K562 (cell line): ENCODE measurements around the gene GPRASP3. TPM values are rescaled to one million over a fixed set of nuclear protein-coding genes. Genes with fewer than 3 reads are reported as not detected.
A peak's percentile ranks its signal among the peaks of the same experiment; 100 is the strongest.

Experiments
- AFF1 ChIP-seq, 2 experiments: fragments of 450-650 bp; IDR thresholded peaks; 2 replicates each; pipeline ENCODE4 v1.6.1; 2018; ENCODE audit warnings: mild to moderate bottlenecking in 2 of 2, low read depth in 1 of 2; ENCODE audit not compliant: partially characterized antibody in 2 of 2
- ATF7 ChIP-seq: fragments of 450-650 bp; IDR thresholded peaks from 2 replicates; pipeline ENCODE4 v1.7.1; 2014; ENCODE audit warnings: mild to moderate bottlenecking, moderate library complexity
- C11orf30 ChIP-seq: fragments of 450-650 bp; IDR thresholded peaks from 2 replicates; pipeline ENCODE4 v1.6.1; 2016; ENCODE audit warnings: low read depth, mild to moderate bottlenecking
- CBX2 ChIP-seq: fragments of 200-600 bp; sonication (generic); IDR thresholded peaks from one replicate; pipeline ENCODE4 v1.6.1; 2012; ENCODE audit warnings: mild to moderate bottlenecking, low read length, inconsistent platforms; ENCODE audit not compliant: insufficient read depth, poor library complexity, severe bottlenecking
- FOXJ2 ChIP-seq: fragments of 200-800 bp; sonication (Bioruptor generic); IDR thresholded peaks from 2 replicates; pipeline ENCODE4 v1.6.1; 2016; ENCODE audit warnings: missing genetic modification characterization, missing compliant biosample characterization
- GMEB1 ChIP-seq: fragments of 250-450 bp; sonication (Bioruptor Pico); IDR thresholded peaks from 2 replicates; pipeline ENCODE4 v1.4.0; 2020; ENCODE audit warnings: mild to moderate bottlenecking
- MAFF ChIP-seq: IDR thresholded peaks from 2 replicates; pipeline ENCODE4 v1.6.1; 2012; ENCODE audit warnings: low read length, improper control_type of control experiment
- MAFK ChIP-seq: IDR thresholded peaks from 2 replicates; pipeline ENCODE4 v1.6.1; 2011; ENCODE audit warnings: low read length, improper control_type of control experiment
- MECOM ChIP-seq: fragments of 250-450 bp; sonication (Bioruptor Pico); IDR thresholded peaks from 2 replicates; pipeline ENCODE4 v1.8.0; 2022; ENCODE audit warnings: inconsistent platforms
- MTA1 ChIP-seq: fragments of 450-650 bp; IDR thresholded peaks from 2 replicates; pipeline ENCODE4 v1.6.1; 2017; ENCODE audit warnings: borderline replicate concordance
- NFE2 ChIP-seq: IDR thresholded peaks from 2 replicates; pipeline ENCODE4 v1.6.1; 2014; ENCODE audit warnings: antibody characterized with exemption, low read depth
- NFRKB ChIP-seq: fragments of 450-650 bp; IDR thresholded peaks from 2 replicates; pipeline ENCODE4 v1.6.1; 2016; ENCODE audit warnings: low read depth
- OTX1 ChIP-seq: fragments of 450-650 bp; formaldehyde crosslinking; IDR thresholded peaks from 2 replicates; pipeline ENCODE4 v1.4.0; 2022; ENCODE audit warnings: mild to moderate bottlenecking
- PHF20 ChIP-seq: fragments of 450-650 bp; IDR thresholded peaks from 2 replicates; pipeline ENCODE4 v1.6.1; 2018; ENCODE audit not compliant: partially characterized antibody
- PKNOX1 ChIP-seq: fragments of 450-650 bp; IDR thresholded peaks from 2 replicates; pipeline ENCODE4 v1.6.1; 2016
- RFX1 ChIP-seq: fragments of 450-650 bp; IDR thresholded peaks from 2 replicates; pipeline ENCODE4 v1.6.1; 2016; ENCODE audit warnings: mild to moderate bottlenecking, moderate library complexity
- SAFB ChIP-seq: fragments of 200-400 bp; formaldehyde crosslinking; IDR thresholded peaks from 2 replicates; pipeline ENCODE4 v1.6.1; 2017; ENCODE audit warnings: low read depth, low read length, borderline replicate concordance
- SIN3A ChIP-seq, 2 experiments: fragments of 150-350 bp in 1 of 2; IDR thresholded peaks; 2 replicates each; pipeline ENCODE4 v1.6.1; 2011 to 2016; ENCODE audit warnings: borderline replicate concordance in 2 of 2, low read depth in 2 of 2, low read length in 2 of 2, mild to moderate bottlenecking in 2 of 2, moderate library complexity in 2 of 2; ENCODE audit not compliant: control insufficient read depth in 1 of 2
- TSC22D4 ChIP-seq: fragments of 450-650 bp; IDR thresholded peaks from 2 replicates; pipeline ENCODE4 v1.6.1; 2016; ENCODE audit warnings: missing genetic modification characterization, missing biosample characterization, control low read depth
- ZNF253 ChIP-seq: fragments of 250-450 bp; sonication (Bioruptor Pico); conservative IDR thresholded peaks from 2 replicates; pipeline ENCODE4 v1.6.1; 2021; ENCODE audit warnings: mild to moderate bottlenecking
- ZNF589 ChIP-seq: fragments of 200-800 bp; sonication (Bioruptor generic); IDR thresholded peaks from 2 replicates; pipeline ENCODE4 v1.6.1; 2016; ENCODE audit warnings: low read depth, missing genetic modification characterization, missing compliant biosample characterization
- polyA plus RNA-seq, 8 experiments: library from polyadenylated mRNA; depleted of rRNA in 4 of 8; stranded (reverse) in 5 of 8; unstranded in 3 of 8; fragments of >200 nt; fragmentation: Nextera tagmentation in 2 of 8; fragmentation: Illumina TruSeq in 1 of 8; extraction: Ambion mirVana in 2 of 8; extraction: Trizol in 1 of 8; gene quantifications; 2 replicates each; pipeline versions ENCODE4 v1.2.1 to v1.2.3, GENCODE V29; 2011 to 2014; ENCODE audit warnings: inconsistent platforms in 1 of 8, missing spikeins in 1 of 8
- total RNA-seq, 7 experiments: library from RNA; depleted of rRNA in 6 of 7; stranded (reverse); fragments of >200 nt in 6 of 7; fragmentation: Illumina TruSeq in 2 of 7; extraction: Trizol in 2 of 7; gene quantifications; 2 replicates each; pipeline versions ENCODE4 v1.2.1 to v1.2.3, GENCODE V29; 2011 to 2021; ENCODE audit warnings: low replicate concordance in 1 of 7

GPRASP3 gene
- total and polyA plus RNA-seq, 9 of the 15 experiments (the other 6 are each of a cell fraction or from before 2014, with no cell fraction given), result 0.50 to 1.9 (median 1.1) TPM

GRCh38 chrX:102768987-102769761, 48.6 kb downstream of the GPRASP3 start (continued):
- TF ChIP-seq ZNF253 (CRISPR knock-in tag) (no peak), CBX2 (no peak), MAFF (peak; percentile 41), RFX1 (peak; percentile 100), ATF7 (peak; percentile 94), MECOM (CRISPR knock-in tag) (no peak), MAFK (peak; percentile 29; the same call in 1 of the 2 replicates), MTA1 (peak; percentile 98), PHF20 (peak; percentile 96), ZNF589 (CRISPR knock-in tag) (no peak), TSC22D4 (tag) (no peak), SAFB (no peak), PKNOX1 (0 out of 2 replicates have a peak, but pooled peaks have one; percentile 9), AFF1 (IDR thresholded peaks at IDR 0.05; ENCODE audit: low read depth in 1 of 2, partially characterized antibody in 2 of 2) (peak in 1 of 2 experiments; percentile 34), NFRKB (0 out of 2 replicates have a peak, but pooled peaks have one; percentile 32), GMEB1 (CRISPR knock-in tag) (no peak), NFE2 (peak; percentile 84), SIN3A (IDR thresholded peaks at IDR 0.05; ENCODE audit: borderline replicate concordance in 2 of 2, control insufficient read depth in 1 of 2, low read depth in 2 of 2, low read length in 2 of 2) (0 out of 4 replicates have a peak, but pooled peaks of 1 of the 2 experiments have one; percentile 55), FOXJ2 (tag) (peak; percentile 77; the same call in 1 of the 2 replicates), C11orf30 (peak; percentile 91), OTX1 (no peak)
